Germinal center (tissue), 1 donor: ENCODE measurements around the gene TIMM21.

Source experiments
- DNase-seq: peaks from one replicate; pipeline ENCODE4 v3.0.0; 2012; ENCODE audit warnings: mixed read lengths, low spot score

The TIMM21 gene

DNA sequence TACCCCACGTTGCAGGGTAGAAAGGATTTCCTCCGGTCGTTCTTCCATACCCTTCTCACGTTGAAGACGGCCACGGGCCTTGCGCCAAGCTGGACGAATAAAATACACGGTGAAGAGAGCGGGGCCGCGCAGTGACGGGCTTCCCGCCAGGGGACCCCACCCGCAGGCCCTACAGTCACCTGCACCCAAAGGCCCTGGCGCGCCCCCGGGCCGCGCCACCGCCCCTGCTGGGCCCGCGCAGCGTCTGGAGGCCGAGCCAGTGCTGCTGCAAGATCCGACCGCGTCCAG is 888 bp upstream of the TIMM21 start:
- no peak for DNase-seq

DNA sequence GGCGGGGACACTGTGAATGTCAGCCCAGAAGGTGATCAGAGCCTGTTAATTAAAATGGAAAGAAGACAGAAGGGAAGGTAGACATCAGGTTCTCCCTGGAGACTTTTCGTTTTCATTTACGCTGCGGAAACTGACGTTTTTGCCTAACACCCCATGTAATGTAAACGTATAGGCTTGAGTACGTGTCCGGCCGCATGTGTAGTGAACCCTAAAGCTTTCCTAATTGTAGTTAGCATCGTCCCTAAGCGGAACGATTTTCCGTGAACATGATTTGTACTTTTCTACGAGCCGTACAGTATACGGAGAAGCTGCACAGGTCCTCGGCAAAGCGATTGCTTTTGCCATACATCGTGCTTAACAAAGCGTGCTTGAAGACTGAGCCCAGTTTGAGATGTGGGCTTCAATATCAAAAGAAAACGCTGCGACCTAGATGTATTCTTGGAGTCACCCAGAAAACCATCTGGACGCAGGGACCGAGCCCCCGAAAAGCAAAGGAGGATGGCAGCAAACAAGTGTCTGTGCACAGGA is 284 bp downstream of the TIMM21 start:
- no peak for DNase-seq

DNA sequence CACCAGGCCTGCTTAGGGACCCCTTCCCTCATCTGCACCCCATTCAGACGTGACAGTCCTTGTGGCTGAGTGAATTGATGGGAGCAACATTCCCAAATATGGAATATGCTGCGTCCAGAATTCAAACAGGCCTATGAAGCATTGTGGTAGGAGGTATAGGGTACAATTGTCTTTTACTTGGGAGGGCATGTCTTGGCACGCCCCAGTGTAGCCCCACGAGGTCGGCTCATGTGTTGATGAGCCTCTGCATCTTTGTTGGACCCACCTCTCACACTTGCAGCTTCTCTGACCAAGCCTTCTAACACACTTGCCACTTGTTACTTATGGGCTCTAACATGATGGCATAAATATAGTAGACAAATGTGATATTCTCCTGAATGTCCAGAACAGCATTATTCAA is 1.6 kb downstream of the TIMM21 start:
- DNase-seq, result no peak

DNA sequence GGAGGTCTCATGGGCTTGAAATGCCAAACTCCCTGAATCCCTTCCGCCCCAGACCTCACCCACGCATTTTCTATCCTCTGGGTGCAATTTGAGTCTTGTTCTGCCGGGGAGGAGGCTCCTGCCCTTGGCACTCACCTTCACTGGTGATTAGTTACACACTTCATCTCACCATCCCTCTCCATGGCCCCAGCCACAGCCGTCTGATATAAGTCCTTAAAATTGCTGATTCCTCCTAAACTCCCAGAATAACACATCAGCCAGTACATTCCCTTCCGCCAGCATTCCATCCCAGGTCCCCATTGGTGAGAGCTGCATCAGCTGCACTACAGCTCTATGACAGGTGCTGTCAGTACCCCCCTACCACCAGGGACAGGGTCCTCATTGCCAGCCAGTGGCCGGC is 3.9 kb downstream of the TIMM21 start:
- DNase-seq, result no peak

DNA sequence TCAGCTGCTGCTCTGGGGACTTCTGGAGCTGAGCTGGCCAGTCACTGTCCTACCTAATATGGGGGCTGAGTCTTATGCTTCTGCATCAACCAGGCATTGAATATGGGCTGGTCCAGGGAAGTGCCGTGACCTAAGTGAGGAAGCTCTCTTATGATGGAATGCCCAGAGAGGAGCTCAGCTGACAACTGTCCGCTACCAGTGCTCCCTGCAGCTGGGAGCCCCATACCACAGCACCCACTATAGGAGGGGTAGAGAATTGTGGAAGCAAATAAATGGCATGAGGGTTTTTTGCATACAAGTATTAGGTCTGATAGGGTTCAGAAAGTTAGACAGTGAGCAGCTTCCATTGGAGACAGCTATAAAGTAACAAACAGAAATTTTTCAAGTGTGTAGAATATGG is 4.5 kb downstream of the TIMM21 start:
- no peak for DNase-seq

DNA sequence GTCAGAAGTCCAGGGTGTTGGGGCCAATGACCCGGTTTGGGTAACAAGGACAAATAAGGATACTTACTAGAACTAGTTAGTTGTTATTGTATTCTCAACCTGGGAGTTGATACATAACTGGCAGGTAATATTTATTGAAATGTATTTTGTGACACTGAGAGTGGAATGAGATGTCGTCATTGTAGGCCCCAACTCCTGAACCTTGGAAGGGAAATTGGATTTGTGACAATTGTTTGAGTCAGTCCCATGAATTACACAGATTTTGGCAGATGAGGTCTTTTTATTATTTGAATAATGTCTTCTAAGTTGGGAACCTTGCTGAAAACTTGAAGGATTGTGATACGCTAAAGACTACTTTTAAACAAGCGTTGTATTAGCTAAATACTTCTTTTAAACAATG is 5.1 kb downstream of the TIMM21 start:
- no peak for DNase-seq

DNA sequence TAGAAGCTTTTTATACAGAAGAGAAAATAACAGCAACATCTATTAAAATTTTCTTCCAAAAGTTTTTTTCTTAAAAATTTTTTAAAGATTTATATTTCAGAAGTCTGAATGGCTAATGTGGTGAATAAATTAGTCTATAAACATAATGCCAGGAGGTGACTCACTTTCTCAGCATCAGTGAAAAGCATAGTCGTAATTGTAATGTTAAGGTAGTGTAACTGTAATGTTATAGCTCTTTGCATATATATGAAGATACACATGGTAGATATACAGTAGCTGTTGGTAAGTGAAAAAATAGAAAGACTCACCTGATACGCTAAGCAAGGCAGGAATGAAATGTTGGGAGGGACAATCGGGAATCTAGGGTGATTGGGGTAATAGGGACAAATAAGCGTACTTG is 5.5 kb downstream of the TIMM21 start:
- no peak for DNase-seq

DNA sequence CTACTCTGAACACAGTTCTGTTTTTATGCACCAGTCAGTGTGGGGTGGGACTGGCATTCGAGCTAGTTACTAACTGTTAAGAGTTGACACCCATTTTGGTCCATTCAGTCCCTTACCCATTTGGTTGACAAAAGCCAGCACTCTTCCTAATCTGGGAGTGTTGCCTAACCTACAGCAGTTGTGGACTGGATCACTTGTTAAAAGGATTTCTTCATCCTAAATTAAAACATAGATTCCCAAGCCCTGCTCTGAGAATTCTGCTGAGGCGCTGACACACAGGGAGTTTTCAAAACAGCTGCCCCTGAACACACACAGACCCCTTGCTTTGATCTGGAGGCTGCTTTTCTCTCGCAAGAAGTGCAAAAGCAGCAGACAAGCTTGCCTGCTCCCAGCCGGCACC is 6.4 kb downstream of the TIMM21 start:
- DNase-seq, result no peak

DNA sequence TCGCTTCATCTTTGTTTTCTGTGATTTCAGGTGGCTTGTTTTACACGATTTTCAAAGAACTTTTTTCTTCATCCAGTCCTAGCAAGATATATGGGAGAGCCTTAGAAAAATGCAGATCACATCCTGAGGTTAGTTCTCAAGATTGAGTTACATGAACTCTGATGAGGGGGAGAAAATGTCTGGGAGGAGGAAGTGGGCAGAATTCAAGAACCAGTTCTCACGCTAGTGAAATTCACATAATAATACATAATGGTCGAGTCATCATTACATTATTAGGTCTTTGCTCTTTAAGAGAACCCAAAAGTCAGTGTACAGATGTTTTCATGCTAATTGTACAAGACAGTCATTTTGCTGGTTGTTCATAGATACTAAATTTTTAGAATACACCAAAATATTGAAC is 7.0 kb downstream of the TIMM21 start:
- DNase-seq, result no peak

DNA sequence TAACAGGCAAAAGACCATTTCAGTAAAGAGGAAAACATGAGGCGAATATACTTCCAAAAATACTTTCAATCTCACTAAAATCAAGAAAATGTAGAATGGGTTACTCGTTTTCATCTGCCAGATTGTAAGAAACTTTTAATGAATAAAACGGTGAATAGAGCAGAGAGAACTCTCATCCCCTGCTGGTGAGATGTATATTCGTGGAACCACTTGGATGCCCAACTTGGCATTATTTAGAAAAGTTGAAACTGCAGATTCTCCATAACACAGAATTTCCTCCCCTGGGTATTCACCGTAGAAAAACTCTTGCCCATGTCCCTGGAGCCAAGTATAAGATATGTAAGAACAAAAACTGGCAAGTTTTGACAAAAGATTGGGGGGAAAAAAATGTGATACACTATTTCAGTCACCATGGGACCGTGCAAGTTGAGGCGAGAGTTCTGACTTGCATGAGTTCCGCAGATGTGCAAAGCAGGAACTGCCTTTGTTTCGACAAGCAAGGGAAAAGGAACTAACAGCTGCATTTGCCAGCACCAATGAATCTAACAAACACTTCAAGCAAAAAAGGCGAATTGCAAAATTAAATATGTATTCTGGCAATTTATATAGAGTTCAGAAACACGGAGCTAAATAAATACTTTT is 14.8 kb downstream of the TIMM21 start:
- peak; percentile 17 for DNase-seq

DNA sequence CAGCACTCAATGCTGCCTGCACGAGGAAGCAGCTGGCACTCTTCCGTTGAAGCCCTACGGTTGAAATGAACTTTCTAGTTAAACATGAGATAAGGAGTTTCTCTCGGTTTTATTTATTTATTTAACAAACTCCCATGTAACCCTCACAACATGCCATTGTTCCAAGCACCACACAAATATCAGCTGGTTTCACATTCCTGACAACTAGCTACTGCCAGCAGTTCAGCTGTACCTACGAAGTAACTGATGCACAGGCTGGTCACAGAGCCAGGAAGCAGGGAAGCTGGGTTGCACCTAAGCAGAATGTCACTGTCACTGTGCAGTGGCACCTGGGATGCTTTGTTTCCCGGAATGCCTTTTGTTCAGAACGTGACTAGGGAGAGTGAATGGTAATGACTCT is 18.1 kb downstream of the TIMM21 start:
- no peak for DNase-seq

DNA sequence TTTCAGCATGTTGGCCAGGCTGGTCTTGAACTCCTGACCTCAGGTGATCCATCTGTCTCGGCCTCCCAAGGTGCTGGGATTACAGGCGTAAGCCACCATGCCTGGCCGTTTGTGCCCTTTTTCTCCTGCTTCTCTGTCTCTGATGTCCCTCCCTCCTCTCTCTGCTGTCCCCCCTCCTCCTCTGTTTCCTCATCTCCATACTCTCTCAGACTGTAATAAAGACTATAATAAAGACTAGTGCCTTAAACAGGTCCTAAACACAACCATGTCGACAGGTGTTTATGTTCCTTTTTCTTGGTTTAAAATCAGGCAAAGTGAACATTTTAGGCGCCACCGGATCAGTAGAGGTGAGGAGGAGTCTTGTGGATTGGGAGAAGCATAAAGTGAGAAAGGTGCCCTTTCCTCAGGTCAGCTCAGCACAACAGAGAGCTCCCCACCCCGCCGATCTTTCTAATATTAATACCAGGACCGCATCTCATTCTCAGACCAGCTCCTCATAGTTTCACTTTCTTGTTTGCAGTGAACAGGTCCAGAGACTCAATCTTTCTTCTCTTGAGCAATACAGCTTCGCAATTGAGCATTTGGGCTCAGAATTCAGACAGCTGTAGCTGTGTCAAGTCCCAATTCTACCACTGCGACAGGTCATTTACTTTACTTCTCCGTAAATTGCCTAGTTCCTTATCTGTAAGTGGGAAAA is 23.7 kb downstream of the TIMM21 start:
- no peak for DNase-seq

DNA sequence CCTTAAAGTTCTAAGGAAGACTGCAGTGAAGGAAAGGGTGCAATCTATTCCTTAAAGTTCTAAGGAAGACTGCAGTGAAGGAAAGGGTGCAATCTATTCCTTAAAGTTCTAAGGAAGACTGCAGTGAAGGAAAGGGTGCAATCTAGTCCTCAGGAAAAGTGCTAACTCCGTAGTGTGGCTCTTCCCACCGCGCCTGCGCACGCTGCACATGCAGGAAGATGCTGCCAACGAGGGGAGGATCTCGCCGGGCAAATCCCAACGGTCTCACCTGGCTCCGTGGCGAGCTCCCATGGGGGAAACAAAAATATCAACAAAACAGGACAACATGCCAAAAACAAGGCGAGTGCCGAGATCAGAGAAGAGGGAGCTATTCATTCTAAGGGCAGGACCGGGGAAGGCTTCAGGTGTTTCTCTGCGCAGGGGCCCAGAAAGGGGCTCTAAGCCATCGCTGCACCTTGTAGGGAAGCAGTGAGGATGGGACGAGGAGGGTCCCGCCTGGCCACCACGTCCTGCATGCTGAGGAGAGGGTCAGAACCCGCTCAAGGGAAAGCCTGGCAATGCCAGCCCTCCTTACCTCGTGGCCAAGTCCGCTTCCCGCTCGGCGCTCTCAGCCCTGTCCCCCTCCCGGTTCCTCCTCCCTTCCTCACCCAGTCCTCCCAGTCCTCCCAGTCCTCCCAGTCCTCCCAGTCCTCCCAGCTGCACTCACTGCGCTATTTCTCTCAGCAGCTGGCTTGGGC is 24.5 kb downstream of the TIMM21 start:
- no peak for DNase-seq

DNA sequence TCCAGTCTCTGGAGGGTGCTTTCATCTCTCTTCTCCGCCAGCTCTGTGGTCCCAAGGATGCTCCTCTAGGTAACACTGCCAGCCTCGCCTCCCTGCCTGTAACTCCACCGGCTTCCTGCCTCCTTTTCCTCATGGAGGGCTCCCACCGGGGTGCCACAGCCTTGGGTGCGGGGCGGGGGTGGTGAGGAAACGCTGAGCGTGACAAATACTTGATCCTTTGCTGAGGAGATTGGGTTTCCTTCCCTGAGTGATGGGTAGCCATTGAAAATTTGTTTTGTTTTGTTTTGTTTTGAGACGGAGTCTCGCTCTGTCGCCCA is 25.1 kb downstream of the TIMM21 start:
- no peak for DNase-seq

DNA sequence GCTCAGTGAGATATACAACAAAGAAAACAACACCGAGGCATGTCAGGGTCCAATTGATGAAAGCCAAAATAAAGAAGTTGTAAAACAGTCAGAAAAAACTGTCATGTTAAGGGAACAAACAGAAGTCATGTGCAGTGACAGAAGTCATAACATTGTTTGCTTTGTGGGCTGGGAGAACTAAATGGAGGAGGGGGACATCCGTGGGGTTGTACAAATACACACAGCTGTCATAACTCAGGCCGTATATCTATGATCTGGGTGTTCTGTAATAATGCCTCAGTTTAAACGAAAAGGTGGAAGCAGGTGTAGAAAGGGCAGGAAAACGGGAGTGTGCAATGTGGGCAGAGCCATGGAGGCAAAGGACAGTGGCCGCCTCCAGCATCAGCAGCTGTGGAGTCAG is 27.3 kb downstream of the TIMM21 start:
- DNase-seq, result no peak

DNA sequence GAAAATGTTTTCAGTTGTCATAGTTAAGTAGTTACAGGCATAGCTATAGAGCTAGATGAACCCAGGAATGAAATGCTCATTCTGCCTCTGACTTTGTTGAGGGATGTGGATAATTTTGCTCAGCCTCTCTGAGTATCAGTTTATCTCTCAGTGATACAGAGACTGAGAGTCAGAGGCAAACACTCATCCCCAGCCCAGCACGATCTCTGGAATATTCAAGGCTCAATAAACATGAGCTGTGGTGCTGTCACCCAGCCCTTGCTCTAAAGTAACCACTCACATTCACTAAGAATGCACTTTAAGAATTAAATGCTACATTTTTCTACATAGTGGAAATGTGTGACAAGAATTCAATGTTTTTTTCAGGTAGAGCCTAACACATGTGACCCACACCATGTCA is 30.6 kb downstream of the TIMM21 start:
- DNase-seq, result no peak

DNA sequence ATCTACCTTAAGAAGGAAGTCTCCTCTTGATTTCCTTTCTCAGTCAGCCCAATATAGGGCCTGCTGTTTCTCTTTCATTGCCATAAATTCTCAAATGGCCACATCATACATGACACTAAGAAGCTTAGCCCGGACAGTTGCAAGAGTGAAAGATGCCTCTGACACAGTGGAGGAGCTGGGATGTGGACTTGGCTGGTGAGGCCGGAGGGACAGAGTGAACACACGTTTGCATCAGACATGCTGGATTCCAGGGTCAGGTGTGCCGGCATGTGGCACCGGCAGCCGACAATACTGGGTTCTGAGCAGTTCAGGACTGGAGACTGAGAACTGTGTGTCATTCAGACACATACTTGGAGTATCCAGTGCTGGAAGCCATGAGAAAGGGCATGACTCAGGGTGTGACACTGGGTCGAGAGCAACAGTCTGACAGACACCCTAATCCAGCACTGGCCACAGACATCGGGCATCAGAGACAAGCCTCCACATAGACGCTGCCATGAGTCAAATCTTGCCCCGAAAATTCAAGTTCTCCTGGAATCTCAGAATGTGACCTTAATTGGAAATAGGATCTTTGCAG is 31.4 kb downstream of the TIMM21 start:
- no peak for DNase-seq

DNA sequence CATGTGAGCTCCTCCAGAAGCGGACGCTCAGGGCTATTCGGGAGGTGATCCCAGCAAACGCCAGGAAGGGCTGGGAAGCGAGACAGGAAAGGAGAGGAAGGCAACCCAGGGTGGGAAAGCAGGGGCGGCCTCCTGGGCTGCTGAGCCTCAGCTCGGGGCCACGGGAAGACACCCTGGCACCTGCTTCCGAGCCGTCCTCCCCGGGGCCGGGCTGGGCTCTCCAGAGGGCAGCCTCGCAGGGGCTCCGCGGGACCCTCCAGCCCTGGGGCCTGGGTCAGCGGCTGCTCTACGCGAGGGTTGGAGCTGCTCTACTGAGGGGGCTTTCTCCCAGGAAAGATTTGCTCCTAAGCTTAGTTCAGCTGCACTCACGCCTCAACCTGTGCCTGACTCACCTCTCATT is 34.0 kb downstream of the TIMM21 start:
- no peak for DNase-seq

DNA sequence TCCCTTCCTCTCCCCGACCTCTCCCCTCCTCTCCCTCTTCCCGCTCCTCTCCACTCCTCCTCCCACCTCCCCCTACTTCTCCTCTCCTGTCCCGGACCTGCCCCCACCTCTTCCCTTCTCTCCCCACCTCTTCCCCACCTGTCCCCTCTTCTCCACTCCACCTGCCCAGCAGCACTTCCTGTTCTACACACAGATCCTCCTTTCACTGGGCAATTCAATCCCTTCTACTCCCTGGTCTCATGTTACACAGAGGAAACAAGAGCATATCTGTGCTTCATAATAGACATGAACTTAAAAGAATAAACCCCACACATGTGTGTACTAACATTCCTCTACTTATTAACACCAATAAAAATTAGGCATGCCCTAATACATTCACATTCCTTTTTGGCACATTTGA is 34.8 kb downstream of the TIMM21 start:
- no peak for DNase-seq

DNA sequence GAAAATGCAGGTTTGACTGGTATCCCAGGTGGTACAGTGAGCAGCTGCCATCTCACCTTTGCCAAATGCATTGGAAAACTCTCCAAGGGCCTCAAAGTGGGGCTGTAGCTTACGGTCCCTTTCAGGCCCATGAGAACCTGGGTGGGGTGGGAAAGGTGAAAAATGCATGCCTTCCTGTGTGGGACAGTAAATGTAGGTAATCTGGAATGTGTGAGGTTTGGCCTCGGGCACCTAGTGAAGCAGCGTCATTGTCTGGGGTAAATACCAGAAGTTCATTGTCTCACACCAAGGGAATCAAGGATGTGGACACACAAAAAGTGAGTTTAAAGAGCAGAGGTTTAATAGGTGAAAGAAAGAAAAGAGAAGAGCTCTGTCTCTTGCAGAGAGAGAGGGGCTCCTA is 36.6 kb downstream of the TIMM21 start:
- no peak for DNase-seq

DNA sequence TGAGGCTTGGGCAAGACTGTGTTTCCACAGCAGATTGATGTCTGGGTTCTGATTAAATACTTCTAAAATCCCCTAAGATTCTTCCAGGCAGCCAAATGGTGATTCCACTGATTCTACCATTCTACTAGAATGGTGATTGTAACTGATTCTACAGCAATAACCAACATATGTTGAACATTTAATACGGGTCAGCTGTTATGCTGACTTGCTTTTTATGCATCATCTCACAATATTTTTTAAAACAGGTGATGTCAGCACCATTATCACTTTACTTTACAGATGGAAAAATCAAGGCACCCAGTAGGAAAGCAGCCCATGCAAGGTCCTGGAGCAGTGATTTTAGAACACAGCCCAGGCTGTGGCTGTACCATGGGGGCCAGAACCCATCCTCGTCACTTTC is 37.5 kb downstream of the TIMM21 start:
- DNase-seq, result no peak

DNA sequence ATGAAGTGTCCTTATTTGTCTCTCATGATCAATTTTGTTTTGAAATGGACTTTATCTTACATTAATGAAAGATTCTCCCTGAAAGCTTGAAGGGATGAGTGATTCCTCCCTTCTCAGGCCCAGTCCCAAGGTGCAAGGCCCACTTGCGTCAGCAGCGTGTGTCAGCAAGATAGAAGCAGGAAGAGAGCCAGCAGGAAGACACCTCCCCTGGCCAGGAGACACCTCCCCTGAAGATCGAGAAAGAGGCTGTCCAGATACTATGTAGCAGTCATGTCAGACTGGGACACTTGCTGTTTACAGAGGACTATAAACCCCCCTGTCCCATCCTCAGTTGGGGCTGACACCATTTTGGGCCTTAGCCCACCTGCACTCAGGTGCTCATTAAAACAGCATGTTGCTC is 38.3 kb downstream of the TIMM21 start:
- no peak for DNase-seq

DNA sequence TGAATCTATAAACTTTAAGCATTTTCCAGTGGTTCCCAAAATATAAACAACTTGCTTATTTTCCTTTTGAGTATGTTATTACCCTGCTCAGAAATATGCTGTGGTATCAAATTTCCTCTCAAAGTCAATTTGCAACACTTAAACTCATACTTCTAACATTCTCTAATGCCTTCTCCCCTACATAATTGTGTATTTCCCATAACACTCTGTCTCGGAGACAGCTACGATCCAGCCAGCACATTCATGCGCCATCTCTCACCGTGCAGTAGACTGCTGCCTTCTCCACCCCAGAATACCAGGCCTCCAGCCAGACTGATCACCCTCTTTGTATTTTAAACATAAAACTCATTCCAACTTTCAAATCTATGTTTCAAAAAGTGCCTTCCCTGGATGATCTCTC is 41.8 kb downstream of the TIMM21 start:
- no peak for DNase-seq
